HEK293 (cell line): Measurements from ENCODE around the gene FBXO27.

Experiments
- SETDB1 ChIP-seq: IDR thresholded peaks from one replicate; pipeline ENCODE4 v1.6.1; 2017; ENCODE audit warnings: mild to moderate bottlenecking, low read length, moderate library complexity, mixed read lengths; ENCODE audit not compliant: insufficient read length
- ZNF184 ChIP-seq: fragments of 450-650 bp; IDR thresholded peaks from 2 replicates; pipeline ENCODE4 v1.5.1; 2018; ENCODE audit warnings: missing biosample characterization, mild to moderate bottlenecking, missing genetic modification characterization
- TF ChIP-seq, protein P1 (sequence below): fragments of 450-650 bp; formaldehyde crosslinking; IDR thresholded peaks from 2 replicates; pipeline ENCODE4 v1.5.1; 2016; ENCODE audit warnings: missing biosample characterization, missing genetic modification characterization

DNA sequence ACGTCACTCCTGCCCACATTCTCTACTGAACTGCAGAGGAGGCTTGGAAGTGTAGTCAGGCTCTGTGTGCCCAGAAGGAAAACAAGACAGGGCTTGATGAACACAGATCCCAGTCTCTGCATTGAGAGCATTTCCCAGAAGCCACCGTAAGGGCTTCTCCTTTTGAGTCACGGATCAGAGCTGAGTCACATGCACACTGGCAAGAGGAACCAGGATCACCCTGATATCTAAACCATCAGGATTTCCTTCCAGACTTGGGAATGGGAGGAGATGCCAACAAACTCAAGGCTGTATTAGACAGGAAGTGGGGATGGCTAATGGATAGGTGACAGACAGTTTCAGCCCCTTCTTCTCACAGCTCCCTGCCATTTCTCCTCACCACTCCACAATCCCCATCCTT is 39.1 kb downstream of the FBXO27 start:
- TF ChIP-seq SETDB1 (no peak), ZNF184 (tag by site-specific recombination) (no peak)
- TF ChIP-seq, protein P1, sequence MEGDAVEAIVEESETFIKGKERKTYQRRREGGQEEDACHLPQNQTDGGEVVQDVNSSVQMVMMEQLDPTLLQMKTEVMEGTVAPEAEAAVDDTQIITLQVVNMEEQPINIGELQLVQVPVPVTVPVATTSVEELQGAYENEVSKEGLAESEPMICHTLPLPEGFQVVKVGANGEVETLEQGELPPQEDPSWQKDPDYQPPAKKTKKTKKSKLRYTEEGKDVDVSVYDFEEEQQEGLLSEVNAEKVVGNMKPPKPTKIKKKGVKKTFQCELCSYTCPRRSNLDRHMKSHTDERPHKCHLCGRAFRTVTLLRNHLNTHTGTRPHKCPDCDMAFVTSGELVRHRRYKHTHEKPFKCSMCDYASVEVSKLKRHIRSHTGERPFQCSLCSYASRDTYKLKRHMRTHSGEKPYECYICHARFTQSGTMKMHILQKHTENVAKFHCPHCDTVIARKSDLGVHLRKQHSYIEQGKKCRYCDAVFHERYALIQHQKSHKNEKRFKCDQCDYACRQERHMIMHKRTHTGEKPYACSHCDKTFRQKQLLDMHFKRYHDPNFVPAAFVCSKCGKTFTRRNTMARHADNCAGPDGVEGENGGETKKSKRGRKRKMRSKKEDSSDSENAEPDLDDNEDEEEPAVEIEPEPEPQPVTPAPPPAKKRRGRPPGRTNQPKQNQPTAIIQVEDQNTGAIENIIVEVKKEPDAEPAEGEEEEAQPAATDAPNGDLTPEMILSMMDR (tag by site-specific recombination): no peak
